GM21723 (cell line): ENCODE data around the gene GGT5.

Source experiments
- ATAC-seq: cut with Tn5 transposase; IDR thresholded peaks from one replicate; pipeline ENCODE4 v1.9.1; 2021; ENCODE audit warnings: mild to moderate bottlenecking, moderate library complexity; ENCODE audit not compliant: unreplicated experiment

The GGT5 gene

DNA sequence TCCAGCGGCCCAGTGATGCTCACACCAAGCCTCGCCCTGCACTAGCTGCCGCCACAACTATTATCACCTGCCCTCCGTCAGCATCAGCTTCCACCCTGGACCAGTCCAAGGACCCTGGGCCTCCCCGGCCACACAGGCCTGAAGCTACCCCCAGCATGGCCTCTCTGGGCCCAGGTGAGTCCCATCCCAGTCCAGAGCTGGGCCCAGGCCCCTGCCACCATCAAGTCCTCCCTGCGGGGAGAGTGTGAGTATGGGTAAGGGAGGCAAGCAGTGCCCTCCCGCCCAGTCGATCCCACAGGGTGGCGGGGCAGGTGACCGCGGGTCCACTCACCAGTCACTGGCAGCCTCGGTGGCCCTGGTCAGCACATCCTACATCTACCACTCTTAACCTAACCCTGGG, 73.1 kb downstream of the GGT5 start:
- no peak for ATAC-seq

DNA sequence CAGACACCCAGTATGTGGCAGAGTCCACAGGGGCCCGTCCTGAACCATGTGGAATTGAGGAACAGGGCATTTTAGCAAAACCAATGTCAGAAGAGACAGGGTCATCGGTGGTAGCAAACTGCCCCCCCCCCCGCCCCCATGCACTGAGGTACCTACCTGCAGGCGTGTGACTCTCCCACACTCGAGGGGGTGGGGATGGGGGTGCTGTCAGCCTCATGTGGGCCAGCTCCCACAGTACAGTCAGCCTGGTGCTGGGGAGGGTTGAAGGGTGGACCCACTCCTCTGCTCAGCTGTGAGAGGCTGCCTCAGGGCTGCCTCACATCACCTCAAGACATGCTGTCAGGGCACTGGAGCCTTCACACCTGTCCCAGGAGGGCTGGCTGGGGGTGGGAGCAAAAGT, 74.2 kb downstream of the GGT5 start:
- ATAC-seq = no peak

DNA sequence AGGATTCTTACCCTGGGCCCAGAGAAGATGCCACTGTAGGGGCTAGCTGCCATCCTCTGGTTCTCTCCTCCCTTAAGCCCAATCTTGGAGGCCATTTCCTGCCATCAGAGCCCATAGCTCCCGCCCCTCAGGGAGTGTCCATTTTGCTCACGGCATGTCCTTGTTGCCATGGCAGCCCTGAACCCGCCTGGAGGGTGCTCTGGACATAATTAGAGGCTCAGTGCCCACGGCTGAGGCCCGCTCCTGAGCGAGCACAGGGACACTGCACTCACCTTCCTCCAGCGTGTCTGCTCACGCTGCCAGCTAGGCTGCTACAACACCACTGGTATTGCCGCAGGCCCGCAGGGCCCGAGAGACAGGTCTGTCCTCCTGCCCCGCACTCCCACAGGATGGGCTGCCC, 74.7 kb downstream of the GGT5 start:
- ATAC-seq = no peak
